NCI-H1930 (cell line): ENCODE results near the gene DNASE1L1.
"Not testable (repeated sequence)": the region's sequence is repeated elsewhere in the genome, so short reads cannot be mapped to it uniquely, and the experiment has no call there.

Experiments used
- DNase-seq, 2 experiments: peaks; one replicate each; lab custom pipeline; 2025; lab: John Stamatoyannopoulos, UW

The DNASE1L1 gene

GRCh38 chrX:154403858-154404257, 5.2 kb downstream of the DNASE1L1 start:
- no peak for DNase-seq

DNA sequence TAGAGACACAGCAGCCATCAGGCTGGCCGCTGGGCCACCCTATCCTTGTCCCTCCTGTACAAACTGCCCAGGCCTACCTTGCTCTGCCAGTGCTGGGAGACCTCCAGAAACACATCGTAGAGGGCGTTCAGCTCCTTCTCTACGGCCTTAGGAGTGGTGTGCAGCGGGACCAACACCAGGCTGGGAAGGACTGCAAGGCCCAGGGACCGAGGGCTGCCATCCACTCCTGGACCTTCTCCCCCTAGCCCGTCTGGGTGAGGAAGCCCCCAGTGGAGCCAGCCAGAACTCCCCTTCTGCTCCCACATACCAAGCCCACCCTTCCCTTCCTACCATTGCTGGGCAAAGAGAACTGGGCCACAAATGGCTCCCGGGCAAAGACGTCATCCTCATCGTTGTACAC, 5.9 kb downstream of the DNASE1L1 start:
- DNase-seq: no peak

GRCh38 chrX:154402622-154403127, 6.4 kb downstream of the DNASE1L1 start:
- no peak for DNase-seq

DNA sequence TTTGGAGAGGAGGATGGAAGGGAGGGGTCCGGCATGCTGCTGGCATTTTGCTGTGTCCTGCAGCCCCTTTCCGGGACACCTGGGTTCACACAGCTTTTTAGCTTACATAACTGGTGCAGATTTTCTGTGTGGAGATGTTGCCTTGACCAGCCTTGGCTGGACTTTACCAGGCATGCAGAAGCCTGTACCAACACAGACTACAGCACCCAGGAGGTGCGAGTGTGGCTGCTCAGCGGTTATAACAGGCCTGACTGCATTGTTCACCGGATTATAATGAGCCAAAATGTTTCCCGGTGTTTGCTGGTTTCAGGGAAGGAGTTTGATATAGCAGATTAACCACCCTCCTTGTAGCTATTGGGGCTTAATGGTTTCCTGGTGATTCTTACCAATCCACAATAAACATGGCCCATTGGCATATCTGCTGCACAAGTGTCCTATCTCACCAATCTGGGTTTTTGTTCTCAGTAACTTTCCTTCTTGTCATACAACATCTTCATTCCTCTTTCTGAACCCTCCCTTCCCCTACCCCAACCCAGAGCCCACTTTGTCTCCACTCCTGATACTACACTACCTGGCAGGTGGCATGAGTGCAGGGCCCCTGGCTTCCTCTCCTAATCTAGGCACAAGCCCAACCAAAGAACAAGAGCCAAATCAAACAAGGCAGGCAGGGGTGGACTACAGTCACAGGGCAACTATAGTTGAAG, 7.0 kb downstream of the DNASE1L1 start:
- no peak for DNase-seq

GRCh38 chrX:154401045-154401799, 7.8 kb downstream of the DNASE1L1 start:
- no peak for DNase-seq

- not testable (repeated sequence) for DNase-seq
Observed at GRCh38 chrX:154400369-154400817, 8.7 kb downstream of the DNASE1L1 start.

GRCh38 chrX:154399527-154400368, 9.3 kb downstream of the DNASE1L1 start:
- no peak for DNase-seq

- peak; percentile 75 to 84 for DNase-seq
Observed at GRCh38 chrX:154398668-154399526, 10.2 kb downstream of the DNASE1L1 start.

DNA sequence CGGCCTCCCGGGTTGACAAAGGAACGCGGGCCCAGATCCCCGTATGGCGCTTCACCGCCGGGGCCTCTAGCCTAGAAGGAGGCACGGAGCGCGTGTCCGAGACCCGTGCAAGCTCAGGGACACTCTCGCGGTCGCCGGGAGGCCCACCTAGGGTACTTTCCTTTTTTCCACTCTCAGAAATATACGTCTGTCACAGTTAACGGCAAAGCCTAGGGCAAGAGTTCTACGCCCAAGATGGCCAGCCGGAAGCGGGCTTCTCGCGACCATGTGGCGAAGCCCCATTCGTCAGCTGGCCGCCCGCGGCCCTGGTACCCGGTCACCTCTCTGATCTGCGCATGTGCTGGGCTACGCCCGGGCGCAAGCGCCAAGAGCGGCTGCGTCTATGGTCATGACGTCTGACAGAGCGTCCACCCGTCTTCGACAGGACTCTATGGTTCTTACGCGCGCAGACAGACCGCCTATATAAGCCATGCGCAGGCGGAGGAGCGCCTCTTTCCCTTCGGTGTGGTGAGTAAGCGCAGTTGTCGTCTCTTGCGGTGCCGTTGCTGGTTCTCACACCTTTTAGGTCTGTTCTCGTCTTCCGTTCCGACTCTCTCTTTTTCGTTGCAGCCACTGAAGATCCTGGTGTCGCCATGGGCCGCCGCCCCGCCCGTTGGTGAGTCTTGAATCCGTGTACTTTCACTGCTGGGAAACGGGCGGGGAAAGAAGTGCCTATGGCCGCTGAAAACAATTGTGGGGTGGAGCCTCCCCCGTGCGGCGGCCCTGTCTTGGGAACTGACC, 11.0 kb downstream of the DNASE1L1 start, which contains the start of gene RPL10:
RPL10 (plus strand) TSS at position 490 of the 780 bp plus-strand sequence; CDS start at position 633, 143 bp downstream.
- peak; percentile 93 to 97 for DNase-seq

- DNase-seq: peak in 1 of 2 experiments; percentile 38
Observed at GRCh38 chrX:154396973-154397887, 11.8 kb downstream of the DNASE1L1 start.

GRCh38 chrX:154396363-154396762, 12.7 kb downstream of the DNASE1L1 start:
- not testable (repeated sequence) for DNase-seq

GRCh38 chrX:154389812-154390747, 19.0 kb downstream of the DNASE1L1 start:
- DNase-seq: not testable (repeated sequence)

- DNase-seq: not testable (repeated sequence)
Observed at GRCh38 chrX:154388649-154389048, 20.4 kb downstream of the DNASE1L1 start.

DNA sequence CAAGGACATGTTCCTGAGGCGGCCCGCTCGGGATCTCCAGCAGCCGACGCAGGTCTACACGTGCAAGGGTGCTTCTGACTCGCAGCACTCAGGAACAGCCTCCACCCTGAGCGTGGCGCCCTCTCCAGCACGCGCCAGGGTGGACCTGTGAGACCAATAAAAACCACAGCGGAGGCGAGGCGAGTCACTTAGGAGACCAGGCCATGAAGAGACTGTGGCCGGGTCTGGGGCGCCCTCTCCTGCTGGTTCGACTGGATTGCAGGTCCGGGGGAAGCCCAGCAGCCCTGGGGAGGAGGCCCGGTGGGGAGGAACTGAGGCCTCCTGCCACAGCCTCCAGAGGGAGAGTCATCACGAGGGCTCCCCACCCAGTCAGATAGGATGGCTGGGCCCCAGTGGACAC, 21.0 kb downstream of the DNASE1L1 start:
- not testable (repeated sequence) for DNase-seq

DNA sequence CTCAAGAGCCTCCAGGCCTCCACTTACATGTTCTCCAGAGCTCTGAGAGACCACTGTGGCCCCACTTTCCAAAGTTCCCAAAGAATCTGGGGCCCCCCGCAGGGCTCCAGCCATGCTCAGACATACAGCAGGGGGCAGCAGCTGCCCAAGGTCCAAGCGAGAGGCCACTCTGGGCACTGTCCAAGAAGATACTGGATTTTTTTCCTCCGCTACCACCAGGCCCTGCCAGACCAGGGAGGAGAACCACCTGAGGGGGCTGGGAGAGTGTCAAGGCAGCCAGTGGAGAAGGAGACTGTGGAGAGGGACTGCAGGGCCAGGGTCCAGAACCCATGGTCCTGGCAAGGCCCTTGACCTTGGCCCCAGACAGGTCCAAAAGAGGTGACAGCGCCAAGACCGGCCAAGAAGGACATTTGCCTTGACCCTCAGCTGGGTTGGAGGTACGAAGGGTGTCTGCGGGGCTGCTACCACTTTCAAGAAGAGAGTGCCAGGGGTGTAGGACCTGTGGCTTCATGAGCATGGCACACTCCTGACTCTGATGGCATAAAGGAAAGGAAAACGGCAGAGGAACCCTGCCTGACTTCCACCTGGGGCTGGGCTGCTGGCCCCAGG, 24.7 kb downstream of the DNASE1L1 start:
- DNase-seq: no peak

- DNase-seq: no peak
Observed at GRCh38 chrX:154383359-154384283, 25.4 kb downstream of the DNASE1L1 start.
